ENCODE data around the gene SS18L1. TPM values are rescaled to one million over a fixed set of nuclear protein-coding genes. Genes with fewer than 3 reads are reported as not detected.

Gene SS18L1
- total RNA-seq, 1 experiment from 2014 or later, result 34.7 TPM

DNA sequence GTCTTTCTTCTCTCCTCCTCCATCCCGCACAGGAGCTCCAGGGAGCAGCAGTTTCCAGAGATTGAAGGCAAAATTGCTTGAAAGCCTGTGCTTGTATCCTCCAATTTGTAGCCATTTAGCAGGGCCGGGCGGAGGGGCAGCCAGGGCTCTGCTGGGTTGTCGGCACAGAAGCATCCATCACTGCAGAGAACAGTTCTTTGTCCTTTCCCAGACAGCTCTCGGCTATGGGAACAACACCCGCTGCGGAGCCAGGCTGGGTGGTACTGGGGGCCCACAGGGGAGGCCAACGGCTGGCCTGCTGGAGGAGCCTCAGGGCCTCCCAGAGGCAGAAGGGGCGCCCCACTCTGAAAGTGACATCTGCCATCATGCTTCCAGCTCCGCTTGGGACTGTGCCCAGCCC is 68.7 kb downstream of the SS18L1 start:
- Histone ChIP-seq H3K4me1 (ENCODE audit: insufficient read depth, low read length, poor library complexity, severe bottlenecking) (peaks cover 4% of the 10 kb centered on the region), H3K27me3 (replicated peaks; ENCODE audit: insufficient read depth, low read depth, low read length, poor library complexity) (peaks cover 35% of the 10 kb centered on the region), H3K27ac (ENCODE audit: low read depth, low read length, poor library complexity, severe bottlenecking) (no peak overlapping the region), H3K4me3 (ENCODE audit: low read depth, low read length, poor library complexity, severe bottlenecking) (no peak overlapping the region), H3K9me3 (ENCODE audit: low read depth, low read length, poor library complexity, severe bottlenecking) (no peaks in the 10 kb centered on the region), H3K36me3 (ENCODE audit: insufficient read depth, low read length, poor library complexity, severe bottlenecking) (no peaks in the 10 kb centered on the region)
- TF ChIP-seq, protein P1, sequence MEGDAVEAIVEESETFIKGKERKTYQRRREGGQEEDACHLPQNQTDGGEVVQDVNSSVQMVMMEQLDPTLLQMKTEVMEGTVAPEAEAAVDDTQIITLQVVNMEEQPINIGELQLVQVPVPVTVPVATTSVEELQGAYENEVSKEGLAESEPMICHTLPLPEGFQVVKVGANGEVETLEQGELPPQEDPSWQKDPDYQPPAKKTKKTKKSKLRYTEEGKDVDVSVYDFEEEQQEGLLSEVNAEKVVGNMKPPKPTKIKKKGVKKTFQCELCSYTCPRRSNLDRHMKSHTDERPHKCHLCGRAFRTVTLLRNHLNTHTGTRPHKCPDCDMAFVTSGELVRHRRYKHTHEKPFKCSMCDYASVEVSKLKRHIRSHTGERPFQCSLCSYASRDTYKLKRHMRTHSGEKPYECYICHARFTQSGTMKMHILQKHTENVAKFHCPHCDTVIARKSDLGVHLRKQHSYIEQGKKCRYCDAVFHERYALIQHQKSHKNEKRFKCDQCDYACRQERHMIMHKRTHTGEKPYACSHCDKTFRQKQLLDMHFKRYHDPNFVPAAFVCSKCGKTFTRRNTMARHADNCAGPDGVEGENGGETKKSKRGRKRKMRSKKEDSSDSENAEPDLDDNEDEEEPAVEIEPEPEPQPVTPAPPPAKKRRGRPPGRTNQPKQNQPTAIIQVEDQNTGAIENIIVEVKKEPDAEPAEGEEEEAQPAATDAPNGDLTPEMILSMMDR (conservative IDR thresholded peaks at IDR 0.05; ENCODE audit: low read depth, low read length), result no peak
- no peak for TF ChIP-seq EZH2 (IDR thresholded peaks at IDR 0.05; ENCODE audit: borderline replicate concordance, low read depth, low read length, poor library complexity, severe bottlenecking)
- no TSS peak for BruUV-seq (replicated peaks)
- DNase-seq (ENCODE audit: low spot score), result no peak
- intact Hi-C loops (cut with micrococcal nuclease; ENCODE audit: unreplicated experiment), result no loop called here
- CTCF ChIA-PET, result no interaction called here
- POLR2A ChIA-PET (ENCODE audit: low non-redundant PET), result interaction anchor here (0.6 kb wide), 1 partner anchor 632 kb away, joined by 3 read pairs; no protein-coding TSS in a partner anchor

DNA sequence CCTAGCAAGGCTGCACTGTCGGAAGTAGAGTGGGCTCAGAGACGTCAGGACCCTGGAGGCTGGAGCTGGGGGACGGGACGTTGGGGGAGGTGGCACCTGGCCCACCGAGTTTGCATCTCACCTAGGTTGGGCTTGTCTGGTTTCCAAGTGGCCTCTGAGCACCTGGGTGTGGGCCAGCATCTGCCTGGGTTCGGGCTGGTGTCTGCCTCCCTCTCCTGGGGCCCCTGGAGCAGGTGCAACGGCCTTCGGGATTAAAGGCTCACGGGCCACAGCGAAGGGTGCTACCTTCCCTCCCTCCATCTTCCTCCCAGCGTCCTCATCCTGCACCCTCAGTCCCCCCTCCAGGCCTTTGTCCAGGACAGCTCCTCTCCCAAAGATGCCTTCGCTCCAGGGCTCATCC is 70.5 kb downstream of the SS18L1 start:
- ChIA-PET POLR2A (ENCODE audit: low non-redundant PET) (no interaction called here), CTCF (interaction anchor here (0.6 kb wide), 1 partner anchor 403 kb away, joined by 3 read pairs; no protein-coding TSS in a partner anchor)
- Histone ChIP-seq H3K9me3 (ENCODE audit: low read depth, low read length, poor library complexity, severe bottlenecking) (no peaks in the 10 kb centered on the region), H3K4me3 (ENCODE audit: low read depth, low read length, poor library complexity, severe bottlenecking) (no peak overlapping the region), H3K27me3 (replicated peaks; ENCODE audit: insufficient read depth, low read depth, low read length, poor library complexity) (peaks cover 52% of the 10 kb centered on the region), H3K4me1 (ENCODE audit: insufficient read depth, low read length, poor library complexity, severe bottlenecking) (no peaks in the 10 kb centered on the region), H3K27ac (ENCODE audit: low read depth, low read length, poor library complexity, severe bottlenecking) (no peak overlapping the region), H3K36me3 (ENCODE audit: insufficient read depth, low read length, poor library complexity, severe bottlenecking) (no peaks in the 10 kb centered on the region)
- no TSS peak for BruUV-seq (replicated peaks)
- intact Hi-C loops (cut with micrococcal nuclease; ENCODE audit: unreplicated experiment), result no loop called here
- no peak for DNase-seq (ENCODE audit: low spot score)
- no peak for TF ChIP-seq EZH2 (IDR thresholded peaks at IDR 0.05; ENCODE audit: borderline replicate concordance, low read depth, low read length, poor library complexity, severe bottlenecking)
- TF ChIP-seq, protein P1 (conservative IDR thresholded peaks at IDR 0.05; ENCODE audit: low read depth, low read length), result no peak

DNA sequence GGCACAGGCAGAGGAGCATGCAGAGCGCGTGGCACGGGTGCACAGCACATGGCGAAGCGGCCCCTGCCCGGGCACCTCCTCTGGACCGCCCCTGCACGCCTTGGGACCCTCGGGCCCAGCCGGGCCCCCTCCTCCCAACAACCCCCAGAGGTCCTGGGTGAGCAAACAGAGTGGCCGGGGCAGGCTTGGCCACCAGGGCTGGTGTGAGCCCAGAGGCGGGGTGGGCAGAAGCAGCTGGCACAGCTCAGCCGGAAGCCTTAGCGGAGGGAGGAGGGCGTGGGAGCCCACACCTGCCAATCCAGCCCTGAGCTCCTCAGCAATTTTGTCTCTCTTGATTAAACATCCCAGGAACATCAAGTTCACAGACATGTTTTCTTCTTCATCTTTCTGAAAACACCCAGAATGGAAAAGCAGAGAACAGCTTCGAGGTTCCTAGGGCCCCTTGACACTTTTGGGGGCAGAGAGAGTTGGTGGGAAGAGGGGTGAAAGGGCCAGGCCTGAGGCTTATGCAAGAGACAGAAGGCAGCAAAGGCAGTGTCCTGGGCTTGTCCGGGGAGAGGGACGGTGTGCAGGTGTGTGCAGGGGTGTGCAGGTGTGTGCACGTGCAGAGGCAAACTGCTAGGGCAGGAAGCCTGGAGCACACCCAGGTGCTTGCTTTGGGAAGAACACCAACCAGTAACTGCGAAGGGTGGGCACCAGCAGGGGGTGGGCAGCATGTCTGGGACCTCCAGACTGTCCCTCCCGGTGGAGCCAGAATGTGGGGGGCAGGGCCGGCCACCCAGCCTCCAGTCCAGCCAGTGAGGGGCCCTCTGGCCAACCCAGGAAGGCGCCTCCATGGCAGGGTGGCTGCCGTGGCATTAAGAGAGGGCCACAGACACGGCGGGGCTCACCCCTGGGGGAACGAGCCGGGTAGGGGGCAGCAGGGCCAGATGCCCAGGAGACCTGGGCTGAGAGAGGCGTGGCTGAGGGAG is 71.7 kb downstream of the SS18L1 start:
- Histone ChIP-seq H3K9me3 (ENCODE audit: low read depth, low read length, poor library complexity, severe bottlenecking) (no peaks in the 10 kb centered on the region), H3K36me3 (ENCODE audit: insufficient read depth, low read length, poor library complexity, severe bottlenecking) (no peaks in the 10 kb centered on the region), H3K27ac (ENCODE audit: low read depth, low read length, poor library complexity, severe bottlenecking) (no peak overlapping the region), H3K4me3 (ENCODE audit: low read depth, low read length, poor library complexity, severe bottlenecking) (no peak overlapping the region), H3K27me3 (replicated peaks; ENCODE audit: insufficient read depth, low read depth, low read length, poor library complexity) (peaks cover 59% of the 10 kb centered on the region), H3K4me1 (ENCODE audit: insufficient read depth, low read length, poor library complexity, severe bottlenecking) (peaks cover under 1% of the 10 kb centered on the region)
- TF ChIP-seq, protein P1 (conservative IDR thresholded peaks at IDR 0.05; ENCODE audit: low read depth, low read length), result no peak
- no peak for TF ChIP-seq EZH2 (IDR thresholded peaks at IDR 0.05; ENCODE audit: borderline replicate concordance, low read depth, low read length, poor library complexity, severe bottlenecking)
- no TSS peak for BruUV-seq (replicated peaks)
- intact Hi-C loops (cut with micrococcal nuclease; ENCODE audit: unreplicated experiment), result no loop called here
- CTCF ChIA-PET, result no interaction called here
- POLR2A ChIA-PET (ENCODE audit: low non-redundant PET), result no interaction called here
- no peak for DNase-seq (ENCODE audit: low spot score)

All from A673 (cell line).